Endothelial cell of umbilical vein (primary cell): Measurements from ENCODE around the gene TEX11. TPM values are rescaled to one million over a fixed set of nuclear protein-coding genes. Genes with fewer than 3 reads are reported as not detected.

Experiments used
- BruUV-seq: library from RNA; stranded (reverse); fragments of 400-500 nt; replicated peaks from 2 replicates; lab custom pipeline; 2021; lab: Mats Ljungman, UMichigan
- CTCF ChIA-PET: fragments of 300-600, 350-600 bp; sonication (Branson Sonifier 250); formaldehyde crosslinking; loops from one replicate; lab custom pipeline; 2021; ENCODE audit warnings: antibody characterized with exemption, inconsistent platforms; lab: Charles Lee
- POLR2A ChIA-PET: fragments of 300-600, 350-600 bp; sonication (Branson Sonifier 250); formaldehyde crosslinking; loops from one replicate; lab custom pipeline; 2021; ENCODE audit warnings: antibody characterized with exemption, inconsistent platforms; lab: Charles Lee
- DNase-seq: peaks from one replicate; pipeline ENCODE4 v3.0.0-alpha.2; 2011; ENCODE audit warnings: low read depth, low spot score
- FAIRE-seq: peaks from 2 replicates; lab custom pipeline; 2011; peaks lifted over from hg19 to GRCh38; lab: Jason Lieb, UNC
- H2AFZ ChIP-seq: 2 replicates; pipeline ENCODE4 v1.6.0; 2012; ENCODE audit warnings: low read depth, low read length, control low read depth, inconsistent platforms
- H3K27ac ChIP-seq: 2 replicates; pipeline ENCODE4 v1.5.1; 2011; ENCODE audit warnings: low read depth, mild to moderate bottlenecking, control low read depth, low read length, moderate library complexity; ENCODE audit not compliant: insufficient read depth
- H3K27me3 ChIP-seq, 2 experiments: 2 replicates each; pipeline versions ENCODE4 v1.6.0 to v1.6.1; 2011; ENCODE audit warnings: low read length in 2 of 2, mixed read lengths in 1 of 2; ENCODE audit not compliant: control insufficient read depth in 2 of 2, insufficient read depth in 2 of 2
- H3K36me3 ChIP-seq, 2 experiments: 2 replicates in 1 of 2; 3 replicates in 1 of 2; pipeline ENCODE4 v1.5.1; 2011; ENCODE audit warnings: low read length in 2 of 2, mild to moderate bottlenecking in 1 of 2, moderate library complexity in 1 of 2; ENCODE audit not compliant: control insufficient read depth in 2 of 2, insufficient read depth in 2 of 2; ENCODE audit errors: extremely low read depth in 1 of 2
- H3K4me1 ChIP-seq: 3 replicates; pipeline ENCODE4 v1.5.1; 2011; ENCODE audit warnings: mild to moderate bottlenecking, low read length; ENCODE audit not compliant: control insufficient read depth, insufficient read depth; ENCODE audit errors: extremely low read depth
- H3K4me2 ChIP-seq: 2 replicates; pipeline ENCODE4 v1.6.1; 2011; ENCODE audit warnings: low read length, control low read depth, mixed read lengths; ENCODE audit not compliant: insufficient read depth
- H3K4me3 ChIP-seq, 3 experiments: fragments of 200-600 bp in 1 of 3; sonication (generic), shearing (Covaris generic) in 1 of 3; replicated peaks in 1 of 3; 2 replicates each; pipeline ENCODE4 v1.5.1; 2011 to 2016; ENCODE audit warnings: control low read depth in 3 of 3, low read length in 3 of 3, mild to moderate bottlenecking in 2 of 3, inconsistent platforms in 1 of 3, low read depth in 1 of 3, moderate library complexity in 1 of 3; ENCODE audit not compliant: insufficient read depth in 1 of 3
- H3K79me2 ChIP-seq: 2 replicates; pipeline ENCODE4 v1.6.0; 2012; ENCODE audit warnings: low read length, inconsistent platforms; ENCODE audit not compliant: control insufficient read depth, insufficient read depth
- H3K9ac ChIP-seq: replicated peaks from 2 replicates; pipeline ENCODE3; 2011; ENCODE audit warnings: low read length, control low read depth; ENCODE audit not compliant: insufficient read depth; ENCODE audit errors: extremely low read depth
- H3K9me1 ChIP-seq: replicated peaks from 3 replicates; pipeline ENCODE4 v1.6.0; 2011; ENCODE audit warnings: mild to moderate bottlenecking, low read length; ENCODE audit not compliant: control insufficient read depth, insufficient read depth; ENCODE audit errors: extremely low read depth
- H3K9me3 ChIP-seq: replicated peaks from 2 replicates; pipeline ENCODE4 v1.5.1; 2012; ENCODE audit warnings: low read length, inconsistent platforms; ENCODE audit not compliant: control insufficient read depth, insufficient read depth
- H4K20me1 ChIP-seq: replicated peaks from 2 replicates; pipeline ENCODE3; 2011; ENCODE audit warnings: mild to moderate bottlenecking, low read length; ENCODE audit not compliant: control insufficient read depth, insufficient read depth; ENCODE audit errors: extremely low read depth
- CTCF ChIP-seq, 2 donors: IDR thresholded peaks; 1 replicate in 1 of 2; 2 replicates in 1 of 2; pipeline ENCODE4 v1.5.1; 2011; ENCODE audit warnings: low read length in 2 of 2, mild to moderate bottlenecking in 2 of 2, moderate library complexity in 2 of 2, control low read depth in 1 of 2, inconsistent platforms in 1 of 2, low read depth in 1 of 2; ENCODE audit not compliant: insufficient read depth in 1 of 2; ENCODE audit errors: extremely low read depth in 1 of 2
- EZH2 ChIP-seq: IDR thresholded peaks from 2 replicates; pipeline ENCODE4 v1.6.1; 2012; ENCODE audit warnings: borderline replicate concordance, low read depth, mild to moderate bottlenecking, moderate library complexity, low read length, inconsistent platforms; ENCODE audit not compliant: severe bottlenecking
- FOS ChIP-seq: IDR thresholded peaks from 2 replicates; pipeline ENCODE4 v1.6.1; 2011; ENCODE audit warnings: mild to moderate bottlenecking, low read length, moderate library complexity, borderline replicate concordance; ENCODE audit not compliant: insufficient read depth
- GATA2 ChIP-seq: IDR thresholded peaks from 2 replicates; pipeline ENCODE4 v1.7.0; 2011; ENCODE audit warnings: low read depth, mild to moderate bottlenecking, moderate library complexity, mixed read lengths, low read length; ENCODE audit not compliant: insufficient read length, insufficient read depth
- JUN ChIP-seq: IDR thresholded peaks from 2 replicates; pipeline ENCODE4 v1.6.1; 2011; ENCODE audit warnings: borderline replicate concordance, low read depth; ENCODE audit not compliant: insufficient read length, insufficient read depth
- MAX ChIP-seq: IDR thresholded peaks from 2 replicates; pipeline ENCODE4 v1.6.1; 2011; ENCODE audit not compliant: insufficient read depth, insufficient read length
- MYC ChIP-seq: IDR thresholded peaks from one replicate; pipeline ENCODE4 v1.6.1; 2011; ENCODE audit warnings: mild to moderate bottlenecking, low read depth, low read length
- POLR2A ChIP-seq: IDR thresholded peaks from 2 replicates; pipeline ENCODE4 v1.6.1; 2012; ENCODE audit warnings: low read depth, mild to moderate bottlenecking, control low read depth, low read length
- POLR2AphosphoS5 ChIP-seq: IDR thresholded peaks from 2 replicates; pipeline ENCODE4 v1.6.1; 2012; ENCODE audit warnings: low read depth, mild to moderate bottlenecking, control low read depth, low read length, moderate library complexity; ENCODE audit not compliant: insufficient read depth
- dilution Hi-C: fragments of 300-500 bp; cut with MboI; formaldehyde crosslinking; loops from one replicate; pipeline ENCODE4 v1.15.0; 2019; ENCODE audit warnings: low sequenced_read_pairs; ENCODE audit not compliant: extremely low pct_ligation_motif_present
- intact Hi-C: fragments of 100-400 bp; cut with micrococcal nuclease; formaldehyde crosslinking; loops from one replicate; pipeline ENCODE4 v1.10.0; 2022
- polyA plus RNA-seq, 4 experiments: library from polyadenylated mRNA; depleted of rRNA in 3 of 4; stranded (reverse) in 3 of 4; unstranded in 1 of 4; fragments of >200 nt; gene quantifications; 2 replicates each; pipeline versions ENCODE4 v1.2.1 to v1.2.3, GENCODE V29; 2011 to 2012; ENCODE audit warnings: missing spikeins in 1 of 4
- total RNA-seq: library from RNA; stranded (reverse); gene quantifications from 2 replicates; pipeline ENCODE4 v1.2.3, GENCODE V29; 2021

The TEX11 gene
- total and polyA plus RNA-seq, 2 donors (not counting 3 experiments of a cell fraction or from before 2014, with no cell fraction given): not detected

- H2AFZ ChIP-seq: no peak overlapping the region
- H3K4me2 ChIP-seq: no peak overlapping the region
- no peak for FAIRE-seq
- no peaks in the 10 kb centered on the region for H3K9me1 ChIP-seq
- no TSS peak for BruUV-seq
- H3K36me3 ChIP-seq: no peaks in the 10 kb centered on the region
- H3K27ac ChIP-seq: no peak overlapping the region
- ChIA-PET CTCF (interaction anchor here (0.9 to 2.0 kb wide), 4 partner anchors 23 to 73 kb away, joined by 3 to 7 read pairs (median 4); no protein-coding TSS in a partner anchor), POLR2A (no interaction called here)
- no peak overlapping the region for H3K4me3 ChIP-seq
- H3K4me1 ChIP-seq: peaks cover 40% of the 10 kb centered on the region
- H3K9ac ChIP-seq: no peak overlapping the region
- intact Hi-C loops: no loop called here
- dilution Hi-C loops: no loop called here
- no peaks in the 10 kb centered on the region for H4K20me1 ChIP-seq
- TF ChIP-seq POLR2AphosphoS5 (no peak), MYC (no peak), EZH2 (no peak), JUN (no peak), FOS (no peak), MAX (no peak), GATA2 (no peak), POLR2A (no peak), CTCF (IDR thresholded peaks at IDR 0.05; ENCODE audit: extremely low read depth in 1 of 2, insufficient read depth in 1 of 2, low read depth in 1 of 2, low read length in 2 of 2) (no peak)
- DNase-seq: no peak
- no peaks in the 10 kb centered on the region for H3K27me3 ChIP-seq
- no peaks in the 10 kb centered on the region for H3K9me3 ChIP-seq
- H3K79me2 ChIP-seq: no peaks in the 10 kb centered on the region
Measured at GRCh38 chrX:70480660-70481018, 427.9 kb downstream of the TEX11 start.
